H1 (cell line): ENCODE data around the gene KLF4.

Source experiments
- EGR1 ChIP-seq: IDR thresholded peaks from 2 replicates; pipeline ENCODE4 v1.6.1; 2011; ENCODE audit warnings: low read depth, low read length, borderline replicate concordance
- POLR2AphosphoS5 ChIP-seq: IDR thresholded peaks from 2 replicates; pipeline ENCODE4 v1.6.1; 2011; ENCODE audit warnings: low read depth, low read length
- SIX5 ChIP-seq: IDR thresholded peaks from 2 replicates; pipeline ENCODE4 v1.6.1; 2011; ENCODE audit warnings: mild to moderate bottlenecking, low read depth, low read length
- TF ChIP-seq, protein P1 (sequence below): IDR thresholded peaks from 2 replicates; pipeline ENCODE4 v1.6.1; 2011; ENCODE audit warnings: low read depth, mild to moderate bottlenecking, low read length; ENCODE audit not compliant: insufficient read depth

DNA sequence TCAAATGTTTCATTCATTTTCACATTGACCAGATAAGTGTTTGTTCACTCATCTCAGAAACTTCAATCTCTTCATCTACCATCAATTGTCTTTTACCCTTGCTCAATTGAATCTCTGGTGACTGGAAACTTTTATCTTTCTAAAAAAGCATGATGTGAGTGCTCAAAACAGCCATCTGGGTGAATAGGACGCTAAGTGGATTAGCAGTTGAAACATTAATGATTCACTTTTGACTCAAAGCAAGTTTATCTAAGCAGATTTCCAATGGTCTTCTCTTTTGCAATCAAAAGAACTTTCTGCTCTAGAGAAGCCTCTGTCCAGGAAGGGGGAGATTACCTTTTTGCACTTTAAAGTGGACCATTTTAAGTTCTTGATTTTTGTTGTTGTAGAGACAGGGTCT, 22.2 kb downstream of the KLF4 start:
- no peak for TF ChIP-seq POLR2AphosphoS5
- no peak for TF ChIP-seq EGR1
- TF ChIP-seq, protein P1, sequence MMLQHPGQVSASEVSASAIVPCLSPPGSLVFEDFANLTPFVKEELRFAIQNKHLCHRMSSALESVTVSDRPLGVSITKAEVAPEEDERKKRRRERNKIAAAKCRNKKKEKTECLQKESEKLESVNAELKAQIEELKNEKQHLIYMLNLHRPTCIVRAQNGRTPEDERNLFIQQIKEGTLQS = no peak
- no peak for TF ChIP-seq SIX5
